Panc1 (cell line): Measurements from ENCODE around the gene HES1. TPM values are rescaled to one million over a fixed set of nuclear protein-coding genes. Genes with fewer than 3 reads are reported as not detected.

ENCODE experiments used
- ATAC-seq: fragments of 200-7000 bp; cut with Tn5 transposase; 2 replicates; pipeline ENCODE4 v1.9.1; 2020; ENCODE audit warnings: mild to moderate bottlenecking, moderate library complexity
- BruUV-seq: library from RNA; stranded (reverse); fragments of 400-500 nt; replicated peaks from 2 replicates; lab custom pipeline; 2021; lab: Mats Ljungman, UMichigan
- CTCF ChIA-PET: fragments of 300-600 bp; sonication (Branson Sonifier 250); formaldehyde crosslinking; loops from one replicate; lab custom pipeline; 2022; ENCODE audit warnings: antibody characterized with exemption; lab: Charles Lee
- POLR2A ChIA-PET: fragments of 300-600 bp; sonication (Branson Sonifier 250); formaldehyde crosslinking; loops from one replicate; lab custom pipeline; 2022; ENCODE audit warnings: antibody characterized with exemption; lab: Charles Lee
- DNase-seq: peaks from one replicate; pipeline ENCODE4 v3.0.0-alpha.2; 2010; ENCODE audit warnings: low read depth, low spot score
- H3K27ac ChIP-seq: 2 replicates; pipeline ENCODE4 v1.5.1; 2011; ENCODE audit warnings: mild to moderate bottlenecking, low read length, inconsistent platforms
- H3K27me3 ChIP-seq: fragments of 200-500 bp; sonication (Bioruptor generic); 2 replicates; pipeline ENCODE4 v1.6.0; 2014; ENCODE audit warnings: low read length, inconsistent platforms; ENCODE audit not compliant: control insufficient read depth, insufficient read depth
- H3K36me3 ChIP-seq: fragments of 200-500 bp; sonication (Bioruptor generic); 2 replicates; pipeline ENCODE4 v1.5.1; 2014; ENCODE audit warnings: inconsistent platforms, mild to moderate bottlenecking, low read length, moderate library complexity; ENCODE audit not compliant: control insufficient read depth, insufficient read depth
- H3K4me1 ChIP-seq: 2 replicates; pipeline ENCODE4 v1.5.1; 2011; ENCODE audit warnings: inconsistent platforms, mild to moderate bottlenecking, low read length, moderate library complexity; ENCODE audit not compliant: control insufficient read depth, insufficient read depth
- H3K4me3 ChIP-seq, 2 experiments: 2 replicates each; pipeline ENCODE4 v1.5.1; 2011 to 2012; ENCODE audit warnings: low read depth in 2 of 2, low read length in 2 of 2, mild to moderate bottlenecking in 2 of 2, inconsistent platforms in 1 of 2, moderate library complexity in 1 of 2
- H3K9me3 ChIP-seq: fragments of 200-500 bp; sonication (Bioruptor generic); 2 replicates; pipeline ENCODE4 v1.5.1; 2014; ENCODE audit warnings: low read depth, mild to moderate bottlenecking, inconsistent platforms, low read length, moderate library complexity; ENCODE audit not compliant: control insufficient read depth, insufficient read depth
- CTCF ChIP-seq: fragments of 450-650 bp; IDR thresholded peaks from 2 replicates; pipeline ENCODE4 v1.5.1; 2017; ENCODE audit warnings: mild to moderate bottlenecking
- POLR2AphosphoS5 ChIP-seq: IDR thresholded peaks from 2 replicates; pipeline ENCODE4 v1.6.1; 2012; ENCODE audit warnings: mild to moderate bottlenecking, low read depth, low read length, moderate library complexity
- REST ChIP-seq, 2 experiments: IDR thresholded peaks; 2 replicates each; pipeline ENCODE4 v1.6.1; 2011 to 2012; ENCODE audit warnings: low read depth in 2 of 2, control low read depth in 1 of 2, low read length in 1 of 2, mild to moderate bottlenecking in 1 of 2, moderate library complexity in 1 of 2; ENCODE audit not compliant: insufficient read depth in 1 of 2
- SIN3A ChIP-seq: IDR thresholded peaks from 2 replicates; pipeline ENCODE4 v1.6.1; 2012; ENCODE audit warnings: low read depth, mild to moderate bottlenecking, low read length, moderate library complexity, borderline replicate concordance; ENCODE audit not compliant: insufficient read depth
- TCF7L2 ChIP-seq: IDR thresholded peaks from 2 replicates; pipeline ENCODE4 v1.6.1; 2011; ENCODE audit warnings: mild to moderate bottlenecking, low read depth, low read length, inconsistent platforms
- in situ Hi-C: cut with HindIII; loops from 2 replicates; pipeline ENCODE4 v1.10.0; 2016; ENCODE audit warnings: low sequenced_read_pairs, low pct_unique_long_range_greater_than_20kb
- intact Hi-C: fragments of 100-400 bp; cut with micrococcal nuclease; formaldehyde crosslinking; loops from one replicate; pipeline ENCODE4 v1.10.0; 2022; ENCODE audit not compliant: unreplicated experiment
- total RNA-seq: library from RNA; stranded (reverse); gene quantifications from one replicate; pipeline ENCODE4 v1.2.1, GENCODE V29; 2021; ENCODE audit not compliant: unreplicated experiment

HES1 gene
- total RNA-seq, 1 experiment from 2014 or later, result 28.5 TPM

DNA sequence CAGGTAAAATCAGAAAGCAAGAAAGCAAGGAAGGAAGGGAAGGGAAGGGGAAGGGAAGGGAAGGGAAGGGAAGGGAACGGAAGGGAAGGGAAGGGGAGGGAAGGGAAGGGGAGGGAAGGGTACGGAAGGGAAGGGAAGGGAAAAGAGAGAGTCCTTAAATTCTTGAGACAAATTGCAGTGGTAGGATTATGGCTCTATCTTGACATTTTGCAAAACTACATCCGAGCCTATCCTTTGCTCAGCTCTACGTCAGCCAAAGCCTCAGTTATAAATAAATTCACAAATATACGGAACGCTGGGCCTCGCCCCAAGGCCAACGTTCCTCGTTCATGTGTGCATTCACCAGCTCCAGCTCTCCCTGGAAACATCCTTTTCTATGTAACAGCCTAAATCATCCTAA lies 25.5 kb upstream of the HES1 start:
- CTCF ChIA-PET, result no interaction called here

DNA sequence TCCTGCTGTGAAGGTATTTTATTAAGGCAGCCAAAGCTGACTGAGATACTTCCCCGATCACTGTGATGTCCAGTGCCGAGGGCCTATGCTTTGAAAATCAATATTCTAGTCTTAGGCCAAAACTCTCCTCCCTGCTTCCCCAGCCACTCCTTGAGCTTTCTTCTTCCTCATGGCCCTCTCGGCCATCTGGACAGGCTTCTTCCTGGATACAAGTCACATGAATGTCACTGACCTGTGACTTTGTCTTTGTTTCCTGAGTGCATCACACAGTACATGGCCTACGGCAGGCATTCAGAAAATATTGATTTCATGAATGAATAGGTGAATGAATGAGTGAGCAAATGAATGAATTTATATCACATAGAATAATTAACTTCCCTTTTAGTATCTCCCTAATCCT lies 24.6 kb upstream of the HES1 start:
- Histone ChIP-seq H3K27me3 (no peaks in the 10 kb centered on the region), H3K9me3 (no peaks in the 10 kb centered on the region), H3K36me3 (no peaks in the 10 kb centered on the region), H3K4me3 (no peak overlapping the region), H3K27ac (no peak overlapping the region), H3K4me1 (no peaks in the 10 kb centered on the region)
- ATAC-seq (no peak), DNase-seq (no peak)
- POLR2A ChIA-PET, result no interaction called here
- BruUV-seq, result no TSS peak
- CTCF ChIA-PET, result no interaction called here
- intact Hi-C loops, result no loop called here
- in situ Hi-C loops, result no loop called here
- no peak for TF ChIP-seq REST (IDR thresholded peaks at IDR 0.05; ENCODE audit: insufficient read depth in 1 of 2, low read depth in 2 of 2, low read length in 1 of 2)
- TF ChIP-seq CTCF, result no peak
- TF ChIP-seq SIN3A, result no peak
- no peak for TF ChIP-seq POLR2AphosphoS5
- no peak for TF ChIP-seq TCF7L2

More for the DNA sequence above, 25.5 kb upstream of the HES1 start:
- no peak for DNase-seq
- TF ChIP-seq SIN3A (no peak), REST (IDR thresholded peaks at IDR 0.05; ENCODE audit: insufficient read depth in 1 of 2, low read depth in 2 of 2, low read length in 1 of 2) (no peak), POLR2AphosphoS5 (no peak), TCF7L2 (no peak)
- Histone ChIP-seq H3K27me3 (no peaks in the 10 kb centered on the region), H3K4me3 (no peak overlapping the region), H3K4me1 (no peaks in the 10 kb centered on the region), H3K27ac (no peak overlapping the region), H3K36me3 (no peaks in the 10 kb centered on the region), H3K9me3 (no peaks in the 10 kb centered on the region)
- no peak for ATAC-seq
- in situ Hi-C loops, result no loop called here
- no TSS peak for BruUV-seq
- intact Hi-C loops, result no loop called here
- POLR2A ChIA-PET, result interaction anchor here (0.6 kb wide), 1 partner anchor 77 kb away, joined by 4 read pairs; no protein-coding TSS in a partner anchor
